SK-N-SH (cell line): Measurements from ENCODE around the gene PTS. TPM values are rescaled to one million over a fixed set of nuclear protein-coding genes. Genes with fewer than 3 reads are reported as not detected.
A peak's percentile ranks its signal among the peaks of the same experiment; 100 is the strongest.

ENCODE experiments used
- CTCF ChIA-PET: fragments of 300-600, 350-600 bp; formaldehyde crosslinking; extraction: SDS; loops from one replicate; lab custom pipeline; 2021; lab: Yijun Ruan, JAX
- POLR2A ChIA-PET: fragments of 350-600 bp; sonication (Branson Sonifier 250); formaldehyde crosslinking; extraction: SDS; loops from one replicate; lab custom pipeline; 2020; ENCODE audit warnings: antibody characterized with exemption, inconsistent platforms; lab: Yijun Ruan, JAX
- DNase-seq: peaks from one replicate; pipeline ENCODE4 v3.0.0; 2012
- H2AFZ ChIP-seq: fragments of 200-600 bp; sonication (generic); 2 replicates; pipeline ENCODE4 v1.8.1; 2016; ENCODE audit warnings: antibody characterized with exemption, mild to moderate bottlenecking, low read depth
- H3F3A ChIP-seq: fragments of 200-600 bp; sonication (generic); replicated peaks from 2 replicates; pipeline ENCODE3; 2016; ENCODE audit warnings: antibody characterized with exemption, mild to moderate bottlenecking; ENCODE audit not compliant: insufficient read depth
- H3K27ac ChIP-seq, 2 experiments: fragments of 200-500 bp in 1 of 2; fragments of 200-600 bp in 1 of 2; sonication (Bioruptor generic) in 1 of 2; sonication (generic), shearing (Covaris generic) in 1 of 2; 2 replicates each; pipeline versions ENCODE4 v1.5.1 to v1.6.1; 2014 to 2016; ENCODE audit warnings: low read depth in 2 of 2, inconsistent platforms in 1 of 2, low read length in 1 of 2, mild to moderate bottlenecking in 1 of 2, mixed read lengths in 1 of 2
- H3K27me3 ChIP-seq: fragments of 200-600 bp; sonication (generic), shearing (Covaris generic); 2 replicates; pipeline ENCODE4 v1.6.1; 2016; ENCODE audit warnings: mixed run types; ENCODE audit not compliant: insufficient read depth
- H3K36me3 ChIP-seq, 2 experiments: fragments of 200-500 bp in 1 of 2; fragments of 200-600 bp in 1 of 2; sonication (Bioruptor generic) in 1 of 2; sonication (generic) in 1 of 2; replicated peaks in 1 of 2; 2 replicates each; pipeline versions ENCODE3 to v1.5.1; 2014 to 2016; ENCODE audit warnings: low read length in 1 of 2, mild to moderate bottlenecking in 1 of 2; ENCODE audit not compliant: insufficient read depth in 2 of 2, control insufficient read depth in 1 of 2
- H3K4me1 ChIP-seq, 2 experiments: fragments of 200-500 bp in 1 of 2; fragments of 200-600 bp in 1 of 2; sonication (Bioruptor generic) in 1 of 2; sonication (generic), shearing (Covaris generic) in 1 of 2; 2 replicates each; pipeline versions ENCODE4 v1.5.1 to v1.6.1; 2014 to 2016; ENCODE audit warnings: low read depth in 1 of 2, low read length in 1 of 2, mixed run types in 1 of 2; ENCODE audit not compliant: insufficient read depth in 2 of 2, control insufficient read depth in 1 of 2
- H3K4me2 ChIP-seq: fragments of 200-600 bp; sonication (generic), shearing (Covaris generic); 2 replicates; pipeline ENCODE4 v1.6.1; 2017; ENCODE audit warnings: mixed run types
- H3K4me3 ChIP-seq, 2 experiments: fragments of 200-500 bp in 1 of 2; fragments of 200-600 bp in 1 of 2; sonication (Bioruptor generic) in 1 of 2; sonication (generic), shearing (Covaris generic) in 1 of 2; 2 replicates each; pipeline versions ENCODE4 v1.5.1 to v1.8.1; 2014 to 2016; ENCODE audit warnings: low read depth in 2 of 2, inconsistent platforms in 1 of 2, low read length in 1 of 2, mild to moderate bottlenecking in 1 of 2, mixed read lengths in 1 of 2, moderate library complexity in 1 of 2
- H3K79me2 ChIP-seq: fragments of 200-600 bp; sonication (generic); 2 replicates; pipeline ENCODE4 v1.8.1; 2017; ENCODE audit warnings: mild to moderate bottlenecking; ENCODE audit not compliant: insufficient read depth
- H3K9ac ChIP-seq: fragments of 200-600 bp; sonication (generic); 2 replicates; pipeline ENCODE4 v1.6.1; 2017; ENCODE audit warnings: mixed run types
- H3K9me2 ChIP-seq: fragments of 200-600 bp; sonication (generic); 2 replicates; pipeline ENCODE4 v1.6.1; 2017; ENCODE audit warnings: mixed run types
- H3K9me3 ChIP-seq: fragments of 200-600 bp; sonication (generic); 2 replicates; pipeline ENCODE4 v1.6.1; 2017; ENCODE audit warnings: mixed run types, mild to moderate bottlenecking, moderate library complexity
- H4K20me1 ChIP-seq: fragments of 200-600 bp; sonication (generic); 2 replicates; pipeline ENCODE4 v1.6.1; 2017; ENCODE audit warnings: mild to moderate bottlenecking, mixed run types; ENCODE audit not compliant: insufficient read depth
- CHD2 ChIP-seq: fragments of 150-350 bp; IDR thresholded peaks from 2 replicates; pipeline ENCODE4 v1.6.1; 2018; ENCODE audit warnings: low read length; ENCODE audit not compliant: partially characterized antibody
- CTCF ChIP-seq: fragments of 200-600 bp; sonication (generic); IDR thresholded peaks from 2 replicates; pipeline ENCODE4 v1.6.1; 2017; ENCODE audit warnings: antibody characterized with exemption, mild to moderate bottlenecking, moderate library complexity
- EP300 ChIP-seq, 2 experiments: IDR thresholded peaks; 2 replicates each; pipeline versions ENCODE4 v1.4.0 to v1.6.1; 2012; ENCODE audit warnings: borderline replicate concordance in 1 of 2, low read depth in 1 of 2, low read length in 1 of 2
- FOSL2 ChIP-seq: IDR thresholded peaks from 2 replicates; pipeline ENCODE4 v1.4.0; 2012; ENCODE audit warnings: low read depth, mild to moderate bottlenecking, moderate library complexity, borderline replicate concordance
- GABPA ChIP-seq: IDR thresholded peaks from 2 replicates; pipeline ENCODE4 v1.4.0; 2012; ENCODE audit warnings: low read depth, mild to moderate bottlenecking
- GATA2 ChIP-seq: sonication (generic); formaldehyde crosslinking; IDR thresholded peaks from 2 replicates; pipeline ENCODE4 v1.5.0; 2020; ENCODE audit warnings: mild to moderate bottlenecking, missing genetic modification reagents
- JUND ChIP-seq: IDR thresholded peaks from 2 replicates; pipeline ENCODE4 v1.4.0; 2012
- MXI1 ChIP-seq: IDR thresholded peaks from 2 replicates; pipeline ENCODE4 v1.6.1; 2012; ENCODE audit warnings: mild to moderate bottlenecking, low read depth, low read length, improper control_type of control experiment
- NFIC ChIP-seq: IDR thresholded peaks from 2 replicates; pipeline ENCODE4 v1.4.0; 2012; ENCODE audit warnings: borderline replicate concordance
- SIN3A ChIP-seq: IDR thresholded peaks from 2 replicates; pipeline ENCODE4 v1.6.1; 2012; ENCODE audit warnings: low read depth, mild to moderate bottlenecking, low read length, moderate library complexity, borderline replicate concordance
- TAF1 ChIP-seq: IDR thresholded peaks from 2 replicates; pipeline ENCODE4 v1.6.1; 2012; ENCODE audit warnings: low read depth, mild to moderate bottlenecking, low read length, moderate library complexity, borderline replicate concordance
- TCF12 ChIP-seq: IDR thresholded peaks from 2 replicates; pipeline ENCODE4 v1.4.0; 2012
- USF2 ChIP-seq: fragments of 150-350 bp; IDR thresholded peaks from 2 replicates; pipeline ENCODE4 v1.6.1; 2017; ENCODE audit warnings: antibody characterized with exemption, low read length, low read depth, borderline replicate concordance
- ZBTB33 ChIP-seq: IDR thresholded peaks from 2 replicates; pipeline ENCODE4 v1.4.0; 2012; ENCODE audit warnings: low read depth, borderline replicate concordance
- WGBS: methylation state at CpG from one replicate; pipeline ENCODE4 v1.1.6; 2017; ENCODE audit warnings: low lambda C conversion rate; 5-methylcytosine and 5-hydroxymethylcytosine counted together
- polyA plus RNA-seq, 3 experiments: library from polyadenylated mRNA; depleted of rRNA; stranded (reverse); fragments of >200 nt; gene quantifications; 2 replicates each; pipeline ENCODE4 v1.2.3, GENCODE V29; 2012
- TF ChIP-seq, protein P1 (sequence below): IDR thresholded peaks from 2 replicates; pipeline ENCODE4; 2012
- TF ChIP-seq, protein P2 (sequence below): IDR thresholded peaks from 2 replicates; pipeline ENCODE4 v1.6.1; 2012; ENCODE audit warnings: mild to moderate bottlenecking, low read depth, low read length, moderate library complexity

The PTS gene
- polyA plus RNA-seq, 1 of the 3 experiments (the other 2 are of a cell fraction): 54.0 TPM

GRCh38 chr11:112221274-112221835, 4.9 kb upstream of the PTS start:
- POLR2A ChIA-PET: interaction anchor here (0.5 to 1.3 kb wide), 2 partner anchors 59 to 339 kb away, joined by 3 to 4 read pairs; no protein-coding TSS in a partner anchor
- Histone ChIP-seq H3K27ac (no peak overlapping the region), H3K4me1 (peaks cover 3 to 26% of the 10 kb centered on the region in 2 experiments), H3K9me3 (no peaks in the 10 kb centered on the region), H3K27me3 (no peaks in the 10 kb centered on the region), H3K9me2 (no peaks in the 10 kb centered on the region)
- CTCF ChIA-PET: interaction anchor here (0.6 to 17.1 kb wide), 7 partner anchors 11 to 1068 kb away, joined by 3 to 620 read pairs (median 4); partner anchors contain the start of genes PLET1, SDHD and TIMM8B
- TF ChIP-seq, protein P1, sequence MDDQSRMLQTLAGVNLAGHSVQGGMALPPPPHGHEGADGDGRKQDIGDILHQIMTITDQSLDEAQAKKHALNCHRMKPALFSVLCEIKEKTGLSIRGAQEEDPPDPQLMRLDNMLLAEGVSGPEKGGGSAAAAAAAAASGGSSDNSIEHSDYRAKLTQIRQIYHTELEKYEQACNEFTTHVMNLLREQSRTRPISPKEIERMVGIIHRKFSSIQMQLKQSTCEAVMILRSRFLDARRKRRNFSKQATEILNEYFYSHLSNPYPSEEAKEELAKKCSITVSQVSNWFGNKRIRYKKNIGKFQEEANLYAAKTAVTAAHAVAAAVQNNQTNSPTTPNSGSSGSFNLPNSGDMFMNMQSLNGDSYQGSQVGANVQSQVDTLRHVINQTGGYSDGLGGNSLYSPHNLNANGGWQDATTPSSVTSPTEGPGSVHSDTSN: no peak
- TF ChIP-seq, all 33 proteins: peak for 0
- Histone ChIP-seq H2AFZ (peak overlapping the region; percentile 66; the same call in 1 of the 2 replicates), H4K20me1 (no peaks in the 10 kb centered on the region), H3K36me3 (no peaks in the 10 kb centered on the region), H3K9ac (no peak overlapping the region), H3K4me3 (no peak overlapping the region), H3F3A (no peaks in the 10 kb centered on the region), H3K4me2 (no peak overlapping the region), H3K79me2 (no peaks in the 10 kb centered on the region; the same call in 1 of the 2 replicates)
- WGBS: 58% methylated on average over 3 of the region's 3 CpGs
- DNase-seq: no peak

DNA sequence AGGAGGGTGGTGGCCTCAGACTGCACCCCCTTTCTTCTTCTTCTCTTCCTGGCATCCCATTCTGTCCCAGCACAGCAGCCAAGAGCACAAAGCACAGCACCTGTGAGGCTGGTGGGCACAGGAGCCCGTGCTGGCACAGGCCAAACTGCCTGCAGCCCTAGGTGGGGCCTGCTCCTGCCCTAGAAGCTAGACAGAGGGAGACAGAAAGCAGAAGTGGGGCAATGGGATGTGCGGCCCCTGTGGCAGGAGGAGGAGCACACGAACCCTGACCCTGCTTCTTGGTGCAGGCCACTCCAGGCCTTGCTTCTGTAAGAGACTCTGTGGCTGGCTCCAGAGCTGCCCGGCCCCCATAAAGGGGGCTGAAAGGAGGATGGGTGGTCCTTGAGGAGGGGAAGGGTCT, 3.9 kb upstream of the PTS start:
- no peaks in the 10 kb centered on the region for H3K36me3 ChIP-seq
- H3K9ac ChIP-seq: no peak overlapping the region
- no peaks in the 10 kb centered on the region for H3F3A ChIP-seq
- no peak overlapping the region; a peak in 1 of 4 replicates for H3K27ac ChIP-seq
- H2AFZ ChIP-seq: no peak overlapping the region
- no peak overlapping the region for H3K4me3 ChIP-seq
- DNase-seq: no peak
- no peaks in the 10 kb centered on the region for H3K27me3 ChIP-seq
- H3K79me2 ChIP-seq: peaks cover 8% of the 10 kb centered on the region
- WGBS: 90% methylated on average over 3 of the region's 4 CpGs
- no peaks in the 10 kb centered on the region for H3K9me2 ChIP-seq
- no peak overlapping the region for H3K4me2 ChIP-seq
- H4K20me1 ChIP-seq: no peaks in the 10 kb centered on the region
- H3K4me1 ChIP-seq: peaks cover 5 to 29% of the 10 kb centered on the region in 2 experiments; a peak in 3 of 4 replicates
- POLR2A ChIA-PET: no interaction called here
- no peaks in the 10 kb centered on the region for H3K9me3 ChIP-seq
- CTCF ChIA-PET: interaction anchor here (1.0 to 17.1 kb wide), 5 partner anchors 14 to 1067 kb away, joined by 3 to 620 read pairs (median 7); partner anchors contain the start of gene PLET1
- TF ChIP-seq CHD2 (no peak), MXI1 (no peak), ZBTB33 (no peak), GABPA (no peak), TCF12 (no peak), TAF1 (no peak), NFIC (no peak), EP300 (IDR thresholded peaks at IDR 0.05; ENCODE audit: borderline replicate concordance in 1 of 2, low read depth in 1 of 2, low read length in 1 of 2) (no peak), USF2 (no peak), GATA2 (CRISPR knock-in tag) (no peak), CTCF (no peak), JUND (no peak), SIN3A (no peak), FOSL2 (no peak)
- TF ChIP-seq, protein P2, sequence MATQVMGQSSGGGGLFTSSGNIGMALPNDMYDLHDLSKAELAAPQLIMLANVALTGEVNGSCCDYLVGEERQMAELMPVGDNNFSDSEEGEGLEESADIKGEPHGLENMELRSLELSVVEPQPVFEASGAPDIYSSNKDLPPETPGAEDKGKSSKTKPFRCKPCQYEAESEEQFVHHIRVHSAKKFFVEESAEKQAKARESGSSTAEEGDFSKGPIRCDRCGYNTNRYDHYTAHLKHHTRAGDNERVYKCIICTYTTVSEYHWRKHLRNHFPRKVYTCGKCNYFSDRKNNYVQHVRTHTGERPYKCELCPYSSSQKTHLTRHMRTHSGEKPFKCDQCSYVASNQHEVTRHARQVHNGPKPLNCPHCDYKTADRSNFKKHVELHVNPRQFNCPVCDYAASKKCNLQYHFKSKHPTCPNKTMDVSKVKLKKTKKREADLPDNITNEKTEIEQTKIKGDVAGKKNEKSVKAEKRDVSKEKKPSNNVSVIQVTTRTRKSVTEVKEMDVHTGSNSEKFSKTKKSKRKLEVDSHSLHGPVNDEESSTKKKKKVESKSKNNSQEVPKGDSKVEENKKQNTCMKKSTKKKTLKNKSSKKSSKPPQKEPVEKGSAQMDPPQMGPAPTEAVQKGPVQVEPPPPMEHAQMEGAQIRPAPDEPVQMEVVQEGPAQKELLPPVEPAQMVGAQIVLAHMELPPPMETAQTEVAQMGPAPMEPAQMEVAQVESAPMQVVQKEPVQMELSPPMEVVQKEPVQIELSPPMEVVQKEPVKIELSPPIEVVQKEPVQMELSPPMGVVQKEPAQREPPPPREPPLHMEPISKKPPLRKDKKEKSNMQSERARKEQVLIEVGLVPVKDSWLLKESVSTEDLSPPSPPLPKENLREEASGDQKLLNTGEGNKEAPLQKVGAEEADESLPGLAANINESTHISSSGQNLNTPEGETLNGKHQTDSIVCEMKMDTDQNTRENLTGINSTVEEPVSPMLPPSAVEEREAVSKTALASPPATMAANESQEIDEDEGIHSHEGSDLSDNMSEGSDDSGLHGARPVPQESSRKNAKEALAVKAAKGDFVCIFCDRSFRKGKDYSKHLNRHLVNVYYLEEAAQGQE: no peak
